ENCODE measurements around the gene PRICKLE3.

DNA sequence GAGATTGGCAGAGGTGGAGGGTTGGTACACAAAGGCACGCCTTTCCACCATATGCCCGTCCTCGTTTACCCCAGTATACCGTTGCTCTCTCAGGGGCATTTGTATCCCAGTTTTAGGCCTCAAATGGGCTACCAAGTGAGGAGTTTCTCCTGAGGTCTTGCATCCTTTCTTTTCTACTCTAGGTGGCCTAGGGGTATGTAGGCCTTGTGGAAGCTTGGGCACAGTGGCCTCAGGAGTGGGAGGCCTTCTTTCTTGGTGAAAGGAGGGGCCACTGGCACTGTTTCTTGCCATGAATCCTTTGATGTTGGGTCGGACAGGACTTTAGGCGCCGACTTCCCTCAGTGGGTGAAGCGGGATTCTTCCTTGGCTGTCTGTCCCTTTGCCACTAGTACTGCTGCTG, 38.9 kb downstream of the PRICKLE3 start:
- TF ChIP-seq GATA3 (IDR thresholded peaks at IDR 0.05; ENCODE audit: low read depth, low read length) (no peak), GATA2 (IDR thresholded peaks at IDR 0.05; ENCODE audit: low read depth, low read length) (no peak)

Data from SH-SY5Y (cell line).